Parathyroid adenoma (tissue), 2 donors: Measurements from ENCODE around the gene OR14J1.

Source experiments
- H2AFZ ChIP-seq: fragments of 300-600 bp; sonication (generic); one replicate; pipeline ENCODE4 v1.7.0; 2017; ENCODE audit warnings: antibody characterized with exemption, mild to moderate bottlenecking
- H3K27ac ChIP-seq: fragments of 300-600 bp; sonication (generic); one replicate; pipeline ENCODE4 v1.7.0; 2017
- H3K27me3 ChIP-seq: fragments of 300-600 bp; sonication (generic); one replicate; pipeline ENCODE4 v1.7.0; 2017; ENCODE audit warnings: low read length; ENCODE audit not compliant: control insufficient read depth, insufficient read depth
- H3K36me3 ChIP-seq: fragments of 300-600 bp; sonication (generic); one replicate; pipeline ENCODE4 v1.7.0; 2017; ENCODE audit warnings: low read length; ENCODE audit not compliant: control insufficient read depth, insufficient read depth
- H3K4me1 ChIP-seq: fragments of 300-600 bp; sonication (generic); one replicate; pipeline ENCODE4 v1.7.0; 2017; ENCODE audit warnings: control low read depth
- H3K4me2 ChIP-seq: fragments of 300-600 bp; sonication (generic); one replicate; pipeline ENCODE4 v1.7.0; 2017; ENCODE audit warnings: low read length
- H3K4me3 ChIP-seq: fragments of 300-600 bp; sonication (generic); one replicate; pipeline ENCODE4 v1.7.0; 2017; ENCODE audit warnings: low read depth, low read length
- H3K79me2 ChIP-seq: fragments of 300-600 bp; sonication (generic); one replicate; pipeline ENCODE4 v1.7.0; 2017; ENCODE audit warnings: control low read depth
- H3K9ac ChIP-seq: fragments of 300-600 bp; sonication (generic); one replicate; pipeline ENCODE4 v1.7.0; 2017; ENCODE audit warnings: mild to moderate bottlenecking
- H3K9me3 ChIP-seq: fragments of 300-600 bp; sonication (generic); one replicate; pipeline ENCODE4 v1.7.0; 2017; ENCODE audit warnings: low read length; ENCODE audit not compliant: control insufficient read depth
- CTCF ChIP-seq: fragments of 300-600 bp; sonication (generic); IDR thresholded peaks from one replicate; pipeline ENCODE4 v1.7.0; 2017; ENCODE audit warnings: antibody characterized with exemption, mild to moderate bottlenecking
- donor health status: primary hyperparathyroidism.

The OR14J1 gene

GRCh38 chr6:29354980-29355379 is 53.5 kb downstream of the OR14J1 start:
- Histone ChIP-seq H3K4me2 (no peak overlapping the region), H3K4me3 (no peak overlapping the region), H2AFZ (no peak overlapping the region), H3K9ac (no peak overlapping the region), H3K27ac (no peak overlapping the region), H3K9me3 (no peaks in the 10 kb centered on the region), H3K27me3 (no peaks in the 10 kb centered on the region), H3K79me2 (no peaks in the 10 kb centered on the region), H3K36me3 (no peaks in the 10 kb centered on the region), H3K4me1 (no peaks in the 10 kb centered on the region)
- TF ChIP-seq CTCF: no peak

- Histone ChIP-seq H3K27ac (no peak overlapping the region), H3K79me2 (no peaks in the 10 kb centered on the region), H3K27me3 (no peaks in the 10 kb centered on the region), H3K9me3 (no peaks in the 10 kb centered on the region), H2AFZ (no peak overlapping the region), H3K4me3 (no peak overlapping the region), H3K4me2 (no peak overlapping the region), H3K4me1 (no peaks in the 10 kb centered on the region), H3K36me3 (no peaks in the 10 kb centered on the region), H3K9ac (no peak overlapping the region)
- no peak for TF ChIP-seq CTCF
These were observed 54.1 kb downstream of the OR14J1 start for GRCh38 chr6:29355603-29356002.
